DND-41 (cell line): Measurements from ENCODE around the gene TUBB2A.

Experiments used
- CTCF ChIP-seq: IDR thresholded peaks from 2 replicates; pipeline ENCODE4 v1.5.1; 2012; ENCODE audit warnings: borderline replicate concordance, low read length, moderate library complexity, mild to moderate bottlenecking; ENCODE audit not compliant: poor library complexity, severe bottlenecking; ENCODE audit errors: extremely low read depth
- EZH2 ChIP-seq: IDR thresholded peaks from 3 replicates; pipeline ENCODE4 v1.6.1; 2012; ENCODE audit warnings: borderline replicate concordance, low read depth, mild to moderate bottlenecking, moderate library complexity, low read length, inconsistent platforms; ENCODE audit not compliant: severe bottlenecking

- TF ChIP-seq CTCF (no peak), EZH2 (no peak)
Observed at GRCh38 chr6:3206339-3207015, 49.1 kb upstream of the TUBB2A start.
